NCI-H510A treated with DMSO at 0.1 percent for 48 hours (cell line): Measurements from ENCODE around the gene SLC35G2.
"Not testable (repeated sequence)": the region's sequence is repeated elsewhere in the genome, so short reads cannot be mapped to it uniquely, and the experiment has no call there.

Experiments
- DNase-seq: peaks from one replicate; lab custom pipeline; 2025; lab: John Stamatoyannopoulos, UW

The SLC35G2 gene

GRCh38 chr3:136835089-136835812 is 16.3 kb downstream of the SLC35G2 start:
- no peak for DNase-seq

GRCh38 chr3:136835813-136836510 is 17.0 kb downstream of the SLC35G2 start:
- DNase-seq = no peak

GRCh38 chr3:136836511-136837156 is 17.7 kb downstream of the SLC35G2 start:
- no peak for DNase-seq

GRCh38 chr3:136838641-136839555 is 20.0 kb downstream of the SLC35G2 start:
- DNase-seq = no peak

- no peak for DNase-seq
Measured at GRCh38 chr3:136839556-136839931, 20.6 kb downstream of the SLC35G2 start.

GRCh38 chr3:136840252-136840651 is 21.3 kb downstream of the SLC35G2 start:
- no peak for DNase-seq

GRCh38 chr3:136842294-136842693 is 23.4 kb downstream of the SLC35G2 start:
- DNase-seq = no peak

- DNase-seq = no peak
Measured at GRCh38 chr3:136844724-136845123, 25.8 kb downstream of the SLC35G2 start.

- DNase-seq = no peak
Measured at GRCh38 chr3:136852180-136852579, 33.3 kb downstream of the SLC35G2 start.

GRCh38 chr3:136856665-136857064 is 37.7 kb downstream of the SLC35G2 start:
- no peak for DNase-seq

- no peak for DNase-seq
Measured at GRCh38 chr3:136858381-136858780, 39.5 kb downstream of the SLC35G2 start.

- DNase-seq = no peak
Measured at GRCh38 chr3:136860541-136860940, 41.6 kb downstream of the SLC35G2 start.

- peak; percentile 86 for DNase-seq
Measured at GRCh38 chr3:136861890-136862616, 43.1 kb downstream of the SLC35G2 start, which contains the start of gene NCK1. NCK1 (plus strand) TSS chr3:136862208; CDS start chr3:136928002, 65,794 bp downstream.

GRCh38 chr3:136862617-136863322 is 43.8 kb downstream of the SLC35G2 start:
- DNase-seq = peak; percentile 29

- no peak for DNase-seq
Measured at GRCh38 chr3:136869282-136869681, 50.4 kb downstream of the SLC35G2 start.

- not testable (repeated sequence) for DNase-seq
Measured at GRCh38 chr3:136872258-136872657, 53.3 kb downstream of the SLC35G2 start.

- DNase-seq = not testable (repeated sequence)
Measured at GRCh38 chr3:136879510-136879909, 60.6 kb downstream of the SLC35G2 start.

GRCh38 chr3:136882571-136882970 is 63.6 kb downstream of the SLC35G2 start:
- DNase-seq = no peak

- DNase-seq = no peak
Measured at GRCh38 chr3:136883967-136884720, 65.2 kb downstream of the SLC35G2 start.
